HEK293 (cell line): ENCODE results near the gene NEK6.

Experiments
- ATF2 ChIP-seq: fragments of 450-650 bp; formaldehyde crosslinking; IDR thresholded peaks from 2 replicates; pipeline ENCODE4 v1.5.1; 2016; ENCODE audit warnings: missing biosample characterization, missing genetic modification characterization, low read depth
- BCL11A ChIP-seq: fragments of 450-650 bp; formaldehyde crosslinking; IDR thresholded peaks from 2 replicates; pipeline ENCODE4 v1.5.1; 2016; ENCODE audit warnings: low read depth, missing biosample characterization, missing genetic modification characterization
- CTCF ChIP-seq: fragments of 450-650 bp; formaldehyde crosslinking; IDR thresholded peaks from 2 replicates; pipeline ENCODE4 v1.5.1; 2016; ENCODE audit warnings: missing biosample characterization, missing genetic modification characterization
- IKZF3 ChIP-seq: fragments of 450-650 bp; IDR thresholded peaks from 2 replicates; pipeline ENCODE4 v1.5.0; 2018; ENCODE audit warnings: missing biosample characterization, mild to moderate bottlenecking, missing genetic modification characterization, moderate library complexity
- KLF10 ChIP-seq: fragments of 450-650 bp; IDR thresholded peaks from 2 replicates; pipeline ENCODE4 v1.5.1; 2018; ENCODE audit warnings: missing biosample characterization, mild to moderate bottlenecking, missing genetic modification characterization
- ZBTB1 ChIP-seq: fragments of 450-650 bp; formaldehyde crosslinking; IDR thresholded peaks from 2 replicates; pipeline ENCODE4 v1.5.1; 2016; ENCODE audit warnings: missing biosample characterization, missing genetic modification characterization
- ZNF121 ChIP-seq: fragments of 450-650 bp; formaldehyde crosslinking; IDR thresholded peaks from 2 replicates; pipeline ENCODE4 v1.5.1; 2016; ENCODE audit warnings: missing biosample characterization, missing genetic modification characterization
- ZNF175 ChIP-seq: fragments of 450-650 bp; formaldehyde crosslinking; IDR thresholded peaks from 2 replicates; pipeline ENCODE4 v1.5.1; 2016; ENCODE audit warnings: missing biosample characterization, missing genetic modification characterization
- ZNF202 ChIP-seq: fragments of 450-650 bp; formaldehyde crosslinking; IDR thresholded peaks from 2 replicates; pipeline ENCODE4 v1.5.1; 2016; ENCODE audit warnings: missing biosample characterization, missing genetic modification characterization, borderline replicate concordance
- ZNF274 ChIP-seq, 2 experiments: fragments of 200-500 bp in 1 of 2; fragments of 450-650 bp in 1 of 2; sonication (Bioruptor generic) in 1 of 2; formaldehyde crosslinking in 1 of 2; IDR thresholded peaks; 2 replicates each; pipeline versions ENCODE4 v1.5.1 to v1.6.1; 2014 to 2016; ENCODE audit warnings: borderline replicate concordance in 1 of 2, inconsistent platforms in 1 of 2, low read length in 1 of 2, missing biosample characterization in 1 of 2, missing genetic modification characterization in 1 of 2
- ZNF558 ChIP-seq: fragments of 450-650 bp; formaldehyde crosslinking; IDR thresholded peaks from 2 replicates; pipeline ENCODE4 v1.5.1; 2016; ENCODE audit warnings: missing biosample characterization, missing genetic modification characterization
- ZNF776 ChIP-seq: fragments of 450-650 bp; formaldehyde crosslinking; IDR thresholded peaks from 2 replicates; pipeline ENCODE4 v1.5.0; 2017; ENCODE audit warnings: missing biosample characterization, missing genetic modification characterization, borderline replicate concordance

- no peak for TF ChIP-seq ZNF274 (IDR thresholded peaks at IDR 0.05; ENCODE audit: low read length)
- TF ChIP-seq ZNF274 (tag by site-specific recombination; IDR thresholded peaks at IDR 0.05; ENCODE audit: borderline replicate concordance), result no peak
- TF ChIP-seq CTCF (tag by site-specific recombination), result no peak
- TF ChIP-seq ZNF202 (tag by site-specific recombination), result no peak
- no peak for TF ChIP-seq BCL11A
- no peak for TF ChIP-seq KLF10 (tag by site-specific recombination)
- TF ChIP-seq ZNF776 (tag by site-specific recombination), result no peak
- no peak for TF ChIP-seq ZNF558
- TF ChIP-seq ZNF121, result no peak
- TF ChIP-seq IKZF3 (tag by site-specific recombination), result no peak
- TF ChIP-seq ZNF175 (tag by site-specific recombination), result no peak
- TF ChIP-seq ATF2 (tag by site-specific recombination), result peak; percentile 60; the same call in 1 of the 2 replicates
- no peak for TF ChIP-seq ZBTB1
Measured at GRCh38 chr9:124248960-124249359, 8.8 kb upstream of the NEK6 start.
